Vagina (tissue), 2 donors: Measurements from ENCODE around the gene SEC24D.
A peak's percentile ranks its signal among the peaks of the same experiment; 100 is the strongest.

Experiments
- POLR2A ChIP-seq, 2 donors: fragments of 450-650 bp; IDR thresholded peaks; one replicate each; pipeline ENCODE4 v1.6.1; 2017; ENCODE audit warnings: antibody characterized with exemption in 2 of 2, mild to moderate bottlenecking in 2 of 2, moderate library complexity in 2 of 2
- TF ChIP-seq, protein P1 (sequence below), 3 experiments: fragments of 450-650 bp in 2 of 3; fragments of 200-600 bp in 1 of 3; sonication (generic) in 1 of 3; IDR thresholded peaks; one replicate each; pipeline ENCODE4 v1.5.1; 2017 to 2019; ENCODE audit warnings: antibody characterized with exemption in 3 of 3, mild to moderate bottlenecking in 2 of 3, moderate library complexity in 2 of 3

DNA sequence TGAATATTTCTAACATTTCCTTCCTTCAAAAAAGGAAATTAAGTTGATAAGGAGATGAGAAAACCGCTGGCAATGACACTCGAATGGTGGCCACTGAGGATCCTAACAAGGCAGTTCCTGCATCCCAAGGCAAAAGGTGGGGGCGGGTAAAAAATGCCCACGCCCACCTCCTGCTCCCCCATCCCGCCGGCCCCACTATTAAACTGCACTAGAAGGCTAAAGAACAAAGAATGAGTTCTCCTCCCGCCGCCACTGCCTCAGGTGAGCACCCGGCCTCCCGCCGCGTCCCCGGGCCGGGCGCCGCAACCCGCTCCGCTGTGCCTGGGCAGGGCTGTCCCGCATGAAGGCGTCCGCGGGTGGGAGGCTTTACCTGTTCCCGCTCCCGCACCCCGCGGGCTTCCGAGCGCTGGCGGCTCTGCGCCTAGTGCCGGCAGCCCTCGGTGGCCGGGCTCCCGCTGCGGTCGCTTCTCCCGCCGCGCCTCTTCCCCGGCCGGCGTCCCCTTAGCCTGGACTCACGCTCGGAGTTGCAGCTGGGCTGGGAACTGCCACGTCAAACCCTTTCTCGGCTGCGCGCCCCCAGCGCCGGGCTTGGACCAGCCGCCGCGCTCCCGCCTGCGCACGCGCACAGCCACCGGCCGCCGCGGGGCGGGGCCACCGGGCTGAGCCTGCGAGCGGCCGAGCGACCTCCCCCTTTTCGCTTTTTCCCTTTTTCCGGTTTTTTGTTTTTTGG is at the start of gene SEC24D:
- TF ChIP-seq, protein P1, sequence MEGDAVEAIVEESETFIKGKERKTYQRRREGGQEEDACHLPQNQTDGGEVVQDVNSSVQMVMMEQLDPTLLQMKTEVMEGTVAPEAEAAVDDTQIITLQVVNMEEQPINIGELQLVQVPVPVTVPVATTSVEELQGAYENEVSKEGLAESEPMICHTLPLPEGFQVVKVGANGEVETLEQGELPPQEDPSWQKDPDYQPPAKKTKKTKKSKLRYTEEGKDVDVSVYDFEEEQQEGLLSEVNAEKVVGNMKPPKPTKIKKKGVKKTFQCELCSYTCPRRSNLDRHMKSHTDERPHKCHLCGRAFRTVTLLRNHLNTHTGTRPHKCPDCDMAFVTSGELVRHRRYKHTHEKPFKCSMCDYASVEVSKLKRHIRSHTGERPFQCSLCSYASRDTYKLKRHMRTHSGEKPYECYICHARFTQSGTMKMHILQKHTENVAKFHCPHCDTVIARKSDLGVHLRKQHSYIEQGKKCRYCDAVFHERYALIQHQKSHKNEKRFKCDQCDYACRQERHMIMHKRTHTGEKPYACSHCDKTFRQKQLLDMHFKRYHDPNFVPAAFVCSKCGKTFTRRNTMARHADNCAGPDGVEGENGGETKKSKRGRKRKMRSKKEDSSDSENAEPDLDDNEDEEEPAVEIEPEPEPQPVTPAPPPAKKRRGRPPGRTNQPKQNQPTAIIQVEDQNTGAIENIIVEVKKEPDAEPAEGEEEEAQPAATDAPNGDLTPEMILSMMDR (IDR thresholded peaks at IDR 0.05), result no peak
- peak in 1 of 2 donors; percentile 90 for TF ChIP-seq POLR2A (IDR thresholded peaks at IDR 0.05)
